Karpas-422 (cell line): ENCODE results near the gene PPOX. TPM values are rescaled to one million over a fixed set of nuclear protein-coding genes. Genes with fewer than 3 reads are reported as not detected.

Experiments
- DNase-seq: peaks from one replicate; pipeline ENCODE4 v3.0.0-alpha.2; 2015
- H2AFZ ChIP-seq: fragments of 200-600 bp; sonication (generic); 2 replicates; pipeline ENCODE4 v1.6.1; 2014; ENCODE audit warnings: antibody characterized with exemption, low read length, mixed read lengths
- H3K27ac ChIP-seq: fragments of 200-600 bp; sonication (generic); 2 replicates; pipeline ENCODE4 v1.5.1; 2014; ENCODE audit warnings: mild to moderate bottlenecking, low read length, moderate library complexity
- H3K27me3 ChIP-seq: fragments of 200-600 bp; sonication (generic); 2 replicates; pipeline ENCODE4 v1.6.1; 2014; ENCODE audit warnings: low read length, mixed read lengths
- H3K36me3 ChIP-seq: fragments of 200-600 bp; sonication (generic); 2 replicates; pipeline ENCODE4 v1.6.1; 2014; ENCODE audit warnings: low read length, mixed read lengths; ENCODE audit not compliant: insufficient read depth
- H3K4me1 ChIP-seq: fragments of 200-600 bp; sonication (generic); 2 replicates; pipeline ENCODE4 v1.6.1; 2014; ENCODE audit warnings: mild to moderate bottlenecking, low read length, mixed read lengths
- H3K4me2 ChIP-seq: fragments of 200-600 bp; sonication (generic); 2 replicates; pipeline ENCODE4 v1.6.1; 2014; ENCODE audit warnings: low read length, low read depth, mild to moderate bottlenecking; ENCODE audit not compliant: poor library complexity, severe bottlenecking
- H3K4me3 ChIP-seq: fragments of 200-600 bp; sonication (generic); 2 replicates; pipeline ENCODE4 v1.5.1; 2014; ENCODE audit warnings: mild to moderate bottlenecking, antibody characterized with exemption, low read length, mixed read lengths
- H3K79me2 ChIP-seq: fragments of 200-600 bp; sonication (generic); 2 replicates; pipeline ENCODE4 v1.6.1; 2014; ENCODE audit warnings: mild to moderate bottlenecking, low read length, mixed read lengths
- H3K9ac ChIP-seq: fragments of 200-600 bp; sonication (generic); 2 replicates; pipeline ENCODE4 v1.6.0; 2014; ENCODE audit warnings: low read length
- H3K9me2 ChIP-seq: fragments of 200-600 bp; sonication (generic), shearing (Covaris generic); replicated peaks from 2 replicates; pipeline ENCODE4 v1.6.0; 2014; ENCODE audit warnings: mild to moderate bottlenecking, low read length, moderate library complexity; ENCODE audit not compliant: insufficient read depth
- H3K9me3 ChIP-seq: fragments of 300-700, 200-600 bp; sonication (generic); 2 replicates; pipeline ENCODE4 v1.6.1; 2014; ENCODE audit warnings: low read length, mixed read lengths
- H4K20me1 ChIP-seq: fragments of 200-600 bp; sonication (generic); 2 replicates; pipeline ENCODE4 v1.6.1; 2014; ENCODE audit warnings: mild to moderate bottlenecking, antibody characterized with exemption, low read length, low read depth; ENCODE audit not compliant: insufficient read depth
- total RNA-seq: library from RNA; depleted of rRNA; stranded (reverse); fragments of >200 nt; shearing (Covaris generic); gene quantifications from 2 replicates; pipeline ENCODE4 v1.2.3, GENCODE V29; 2014; ENCODE audit warnings: low replicate concordance

Gene PPOX
- total RNA-seq, 1 experiment from 2014 or later, result 60.8 TPM

GRCh38 chr1:161159087-161159912, 6.9 kb upstream of the PPOX start, which contains the start of gene USP21:
Gene USP21, plus strand, starts transcription at chr1:161159500. Its CDS starts 1,141 bp downstream, at chr1:161160641.
- Histone ChIP-seq H3K36me3 (0 out of 2 replicates have a peak, but pooled peaks cover 3% of the 10 kb centered on the region), H3K4me2 (peak within 1 kb of the TSS; percentile 98), H3K27ac (peak within 1 kb of the TSS; percentile 74), H3K27me3 (no peaks in the 10 kb centered on the region), H2AFZ (peak within 1 kb of the TSS; percentile 69; the same call in 1 of the 2 replicates), H4K20me1 (no peaks in the 10 kb centered on the region), H3K4me1 (peaks cover 53% of the 10 kb centered on the region), H3K9me3 (no peaks in the 10 kb centered on the region), H3K4me3 (peak within 1 kb of the TSS; percentile 95), H3K9me2 (no peaks in the 10 kb centered on the region), H3K9ac (peak within 1 kb of the TSS; percentile 98), H3K79me2 (peaks cover 34% of the 10 kb centered on the region)
- peak; percentile 97 for DNase-seq

GRCh38 chr1:161159913-161160243, 6.3 kb upstream of the PPOX start:
- peak overlapping the region; percentile 98 for H3K4me2 ChIP-seq
- H3K9me2 ChIP-seq, result no peaks in the 10 kb centered on the region
- peak overlapping the region; percentile 74 for H3K27ac ChIP-seq
- no peaks in the 10 kb centered on the region for H3K9me3 ChIP-seq
- no peaks in the 10 kb centered on the region for H3K27me3 ChIP-seq
- H2AFZ ChIP-seq, result peak overlapping the region; percentile 65; the same call in 1 of the 2 replicates
- DNase-seq, result no peak
- no peaks in the 10 kb centered on the region for H4K20me1 ChIP-seq
- H3K79me2 ChIP-seq, result peaks cover 28% of the 10 kb centered on the region
- H3K36me3 ChIP-seq, result 0 out of 2 replicates have a peak, but pooled peaks cover 3% of the 10 kb centered on the region
- peaks cover 53% of the 10 kb centered on the region for H3K4me1 ChIP-seq
- H3K9ac ChIP-seq, result peak overlapping the region; percentile 98
- H3K4me3 ChIP-seq, result peak overlapping the region; percentile 95

- H3K4me3 ChIP-seq, result peak overlapping the region; percentile 95; the same call in 1 of the 2 replicates
- H3K9ac ChIP-seq, result peak overlapping the region; percentile 98
- peak overlapping the region; percentile 98 for H3K4me2 ChIP-seq
- no peaks in the 10 kb centered on the region for H3K9me3 ChIP-seq
- H3K9me2 ChIP-seq, result no peaks in the 10 kb centered on the region
- H3K27me3 ChIP-seq, result no peaks in the 10 kb centered on the region
- H2AFZ ChIP-seq, result no peak overlapping the region
- peaks cover 20% of the 10 kb centered on the region for H3K79me2 ChIP-seq
- DNase-seq, result no peak
- H3K4me1 ChIP-seq, result peaks cover 54% of the 10 kb centered on the region
- H3K27ac ChIP-seq, result no peak overlapping the region
- H3K36me3 ChIP-seq, result 0 out of 2 replicates have a peak, but pooled peaks cover 3% of the 10 kb centered on the region
- H4K20me1 ChIP-seq, result no peaks in the 10 kb centered on the region
Observed at GRCh38 chr1:161160671-161161145, 5.5 kb upstream of the PPOX start.

GRCh38 chr1:161161652-161162051, 4.6 kb upstream of the PPOX start:
- Histone ChIP-seq H3K4me2 (peak overlapping the region; percentile 17), H2AFZ (no peak overlapping the region), H3K9me2 (no peaks in the 10 kb centered on the region), H3K36me3 (0 out of 2 replicates have a peak, but pooled peaks cover 3% of the 10 kb centered on the region), H3K9ac (peak overlapping the region; percentile 6; the same call in 1 of the 2 replicates), H3K4me1 (peaks cover 60% of the 10 kb centered on the region), H3K4me3 (no peak overlapping the region), H3K79me2 (peaks cover 19% of the 10 kb centered on the region), H3K27ac (no peak overlapping the region), H4K20me1 (no peaks in the 10 kb centered on the region), H3K9me3 (no peaks in the 10 kb centered on the region), H3K27me3 (no peaks in the 10 kb centered on the region)
- DNase-seq, result no peak

- 0 out of 2 replicates have a peak, but pooled peaks cover under 1% of the 10 kb centered on the region for H3K36me3 ChIP-seq
Observed at GRCh38 chr1:161162052-161162451, 4.2 kb upstream of the PPOX start.

GRCh38 chr1:161162806-161163205, 3.4 kb upstream of the PPOX start:
- no peak overlapping the region for H3K27ac ChIP-seq
- no peaks in the 10 kb centered on the region for H3K9me3 ChIP-seq
- no peaks in the 10 kb centered on the region for H3K27me3 ChIP-seq
- no peak overlapping the region for H3K9ac ChIP-seq
- DNase-seq, result no peak
- H3K4me2 ChIP-seq, result no peak overlapping the region
- H3K79me2 ChIP-seq, result peaks cover 25% of the 10 kb centered on the region
- no peaks in the 10 kb centered on the region for H3K36me3 ChIP-seq
- no peaks in the 10 kb centered on the region for H4K20me1 ChIP-seq
- no peak overlapping the region for H3K4me3 ChIP-seq
- H2AFZ ChIP-seq, result no peak overlapping the region
- peaks cover 68% of the 10 kb centered on the region for H3K4me1 ChIP-seq
- H3K9me2 ChIP-seq, result no peaks in the 10 kb centered on the region

More at GRCh38 chr1:161162052-161162451, 4.2 kb upstream of the PPOX start:
- peaks cover 22% of the 10 kb centered on the region for H3K79me2 ChIP-seq
- peaks cover 61% of the 10 kb centered on the region for H3K4me1 ChIP-seq
- no peak overlapping the region for H3K4me3 ChIP-seq
- no peak overlapping the region for H3K27ac ChIP-seq
- H3K27me3 ChIP-seq, result no peaks in the 10 kb centered on the region
- H3K4me2 ChIP-seq, result peak overlapping the region; percentile 17
- peak overlapping the region; percentile 6; the same call in 1 of the 2 replicates for H3K9ac ChIP-seq
- H2AFZ ChIP-seq, result no peak overlapping the region
- no peaks in the 10 kb centered on the region for H3K9me3 ChIP-seq
- no peaks in the 10 kb centered on the region for H4K20me1 ChIP-seq
- DNase-seq, result no peak
- H3K9me2 ChIP-seq, result no peaks in the 10 kb centered on the region

- H3K79me2 ChIP-seq, result peaks cover 30% of the 10 kb centered on the region
- no peak for DNase-seq
- H3K4me2 ChIP-seq, result no peak overlapping the region
Observed at GRCh38 chr1:161163793-161164192, 2.4 kb upstream of the PPOX start.

GRCh38 chr1:161164901-161165610, 1.2 kb upstream of the PPOX start:
- H3K27ac ChIP-seq, result peak overlapping the region; percentile 86
- peaks cover 58% of the 10 kb centered on the region for H3K4me1 ChIP-seq
- H3K79me2 ChIP-seq, result peaks cover 24% of the 10 kb centered on the region
- no peaks in the 10 kb centered on the region for H4K20me1 ChIP-seq
- DNase-seq, result no peak
- H3K4me3 ChIP-seq, result peak overlapping the region; percentile 88
- no peaks in the 10 kb centered on the region for H3K9me3 ChIP-seq
- no peaks in the 10 kb centered on the region for H3K9me2 ChIP-seq
- peaks cover 4% of the 10 kb centered on the region; the same call in 1 of the 2 replicates for H3K36me3 ChIP-seq
- H3K4me2 ChIP-seq, result peak overlapping the region; percentile 83
- H3K9ac ChIP-seq, result peak overlapping the region; percentile 75
- no peak overlapping the region for H2AFZ ChIP-seq
- H3K27me3 ChIP-seq, result no peaks in the 10 kb centered on the region

More at GRCh38 chr1:161163793-161164192, 2.4 kb upstream of the PPOX start:
- H3K27me3 ChIP-seq, result no peaks in the 10 kb centered on the region
- H4K20me1 ChIP-seq, result no peaks in the 10 kb centered on the region
- H3K9me3 ChIP-seq, result no peaks in the 10 kb centered on the region
- H3K9ac ChIP-seq, result no peak overlapping the region
- H2AFZ ChIP-seq, result no peak overlapping the region
- H3K4me3 ChIP-seq, result no peak overlapping the region
- H3K4me1 ChIP-seq, result peaks cover 65% of the 10 kb centered on the region
- no peaks in the 10 kb centered on the region for H3K9me2 ChIP-seq
- H3K27ac ChIP-seq, result no peak overlapping the region
- no peaks in the 10 kb centered on the region for H3K36me3 ChIP-seq
